ENCODE results near the gene ZNF598.

ZNF598 gene

GRCh38 chr16:1990101-1990350, 19.6 kb downstream of the ZNF598 start:
- DNase-seq: no peak

GRCh38 chr16:1989209-1990100, 20.2 kb downstream of the ZNF598 start, which contains the start of gene SYNGR3:
Gene SYNGR3 (plus strand): TSS chr16:1989970. CDS start chr16:1990103, 133 bp downstream.
- no peak for DNase-seq

- no peak for DNase-seq
Observed at GRCh38 chr16:1987198-1987597, 22.4 kb downstream of the ZNF598 start.

- no peak for DNase-seq
Observed at GRCh38 chr16:1985466-1986150, 24.0 kb downstream of the ZNF598 start.

GRCh38 chr16:1984347-1985225, 25.0 kb downstream of the ZNF598 start:
- peak; percentile 49 for DNase-seq

GRCh38 chr16:1983544-1984346, 25.9 kb downstream of the ZNF598 start, which contains the start of gene GFER:
Gene GFER (plus strand): TSS chr16:1984193. CDS start chr16:1984219, 26 bp downstream.
- peak; percentile 79 for DNase-seq

GRCh38 chr16:1982991-1983543, 26.6 kb downstream of the ZNF598 start:
- DNase-seq: no peak

GRCh38 chr16:1982013-1982433, 27.6 kb downstream of the ZNF598 start:
- DNase-seq: no peak

- DNase-seq: no peak
Observed at GRCh38 chr16:1981398-1981836, 28.2 kb downstream of the ZNF598 start, which contains the start of gene NOXO1. Gene NOXO1 (minus strand): TSS chr16:1981469. CDS start chr16:1981179, 290 bp downstream.

GRCh38 chr16:1980770-1981087, 28.9 kb downstream of the ZNF598 start:
- no peak for DNase-seq

- DNase-seq: no peak
Observed at GRCh38 chr16:1980030-1980769, 29.4 kb downstream of the ZNF598 start.

- DNase-seq: peak; percentile 54
Observed at GRCh38 chr16:1979271-1980029, 30.2 kb downstream of the ZNF598 start.

GRCh38 chr16:1978476-1979120, 31.0 kb downstream of the ZNF598 start:
- no peak for DNase-seq

GRCh38 chr16:1977875-1978268, 31.7 kb downstream of the ZNF598 start:
- DNase-seq: no peak

GRCh38 chr16:1976951-1977874, 32.4 kb downstream of the ZNF598 start:
- no peak for DNase-seq

GRCh38 chr16:1976216-1976520, 33.5 kb downstream of the ZNF598 start:
- no peak for DNase-seq

- no peak for DNase-seq
Observed at GRCh38 chr16:1975432-1976215, 34.0 kb downstream of the ZNF598 start.
